Kidney capillary endothelial cell (primary cell): ENCODE data around the gene RPS23.

Experiments used
- DNase-seq: peaks from one replicate; pipeline ENCODE4 v3.0.0-alpha.2; 2018; ENCODE audit warnings: low spot score

Gene RPS23

DNA sequence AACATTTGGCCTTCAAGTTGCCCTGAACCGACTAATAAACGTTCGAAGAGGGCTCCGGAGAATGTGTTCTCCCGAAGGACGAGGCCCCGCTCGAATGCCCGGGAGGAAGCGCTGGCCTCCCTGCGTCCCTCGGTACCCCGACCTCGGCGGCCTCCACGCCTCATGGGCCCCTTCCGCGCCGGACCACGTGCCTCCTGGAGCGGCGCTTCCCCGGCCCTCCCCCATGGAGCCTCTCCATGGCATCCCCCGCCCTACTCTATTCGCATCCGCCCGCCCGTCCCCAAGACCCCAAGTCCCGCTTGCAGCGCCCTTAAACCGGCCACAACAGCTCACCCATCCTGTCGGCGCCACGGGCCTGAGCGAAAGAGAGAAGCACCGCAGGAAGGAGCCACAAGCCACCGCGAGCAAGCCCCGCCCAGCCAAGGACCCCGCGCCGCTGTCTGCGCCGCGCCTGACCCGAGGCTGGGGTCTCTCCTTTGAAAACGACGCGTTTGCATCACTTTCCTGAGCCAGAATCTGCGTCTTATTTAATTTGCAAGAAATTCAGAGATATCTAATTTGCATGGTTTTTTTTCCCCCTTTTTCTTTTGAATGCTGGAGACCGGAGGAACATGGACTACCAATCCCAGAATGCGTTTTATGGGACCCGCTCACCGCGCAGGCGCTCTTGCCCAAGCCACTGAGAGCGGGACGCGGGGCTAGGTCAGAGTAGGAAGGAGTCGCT is at the start of gene RPS23:
Gene RPS23 (minus strand): TSS at position 368 of the 724 bp plus-strand sequence. CDS start 31 bp downstream, at position 337.
- DNase-seq = peak; percentile 94

GRCh38 chr5:82327941-82328340 is 49.8 kb upstream of the RPS23 start:
- DNase-seq = no peak

- DNase-seq = no peak
These were observed 47.8 kb upstream of the RPS23 start for GRCh38 chr5:82325996-82326395.

- DNase-seq = no peak
These were observed 47.0 kb upstream of the RPS23 start for GRCh38 chr5:82325155-82325554.

DNA sequence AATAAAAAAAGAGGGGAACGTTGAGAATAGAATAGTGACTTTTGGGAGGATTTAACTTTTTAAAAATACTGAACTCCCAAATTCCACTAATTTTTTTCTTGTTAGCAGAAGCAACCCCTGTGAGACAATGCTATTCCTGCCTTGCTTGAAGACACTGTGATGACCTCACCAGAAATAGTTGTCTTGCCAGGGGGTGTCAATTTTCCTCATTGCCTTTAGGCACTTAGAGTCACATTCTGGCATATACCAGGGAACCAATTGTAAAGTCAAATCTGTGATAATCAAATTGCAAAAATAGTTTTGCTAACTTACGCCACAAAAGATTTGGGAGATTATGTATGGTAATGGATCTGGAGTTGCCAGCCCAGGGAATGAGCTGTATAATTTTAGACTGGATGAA is 42.8 kb upstream of the RPS23 start:
- DNase-seq = no peak

GRCh38 chr5:82319651-82320376 is 41.7 kb upstream of the RPS23 start:
- no peak for DNase-seq

GRCh38 chr5:82319192-82319591 is 41.0 kb upstream of the RPS23 start:
- no peak for DNase-seq

DNA sequence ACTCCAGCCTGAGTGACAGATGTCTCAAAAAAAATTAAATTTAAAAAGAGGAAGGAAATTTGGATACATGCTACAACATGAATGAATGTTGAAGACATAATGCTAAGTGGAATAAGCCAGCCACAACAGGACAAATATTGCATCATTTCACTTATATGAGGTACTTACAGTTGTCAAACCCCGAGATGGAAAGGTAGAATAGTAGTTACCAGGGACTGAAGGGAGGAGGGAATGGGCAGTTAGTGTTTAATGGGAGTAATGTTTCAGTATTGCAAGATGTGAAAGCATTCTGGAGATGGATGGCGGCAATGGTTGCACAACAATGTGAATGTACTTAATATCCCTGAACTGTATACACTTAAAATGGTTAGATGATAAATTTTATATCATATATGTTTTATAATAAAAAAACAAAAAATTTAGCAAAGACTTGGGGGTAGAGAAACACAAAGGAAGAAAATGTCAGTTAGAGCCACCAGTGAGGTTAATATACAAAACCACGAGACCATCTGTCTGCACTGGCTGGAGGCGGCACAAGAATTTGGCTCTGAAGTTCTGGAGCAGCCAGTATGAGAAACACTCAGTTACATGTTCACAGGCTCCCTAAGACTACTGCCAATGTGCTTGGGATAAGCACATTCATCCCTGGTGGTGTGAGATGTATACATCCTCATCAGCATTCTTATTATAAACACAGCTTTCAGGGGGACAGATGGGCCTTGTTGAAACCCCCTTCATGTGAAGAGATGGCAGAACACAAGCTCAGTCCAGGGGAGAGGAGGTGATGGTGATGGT is 37.0 kb upstream of the RPS23 start:
- no peak for DNase-seq

DNA sequence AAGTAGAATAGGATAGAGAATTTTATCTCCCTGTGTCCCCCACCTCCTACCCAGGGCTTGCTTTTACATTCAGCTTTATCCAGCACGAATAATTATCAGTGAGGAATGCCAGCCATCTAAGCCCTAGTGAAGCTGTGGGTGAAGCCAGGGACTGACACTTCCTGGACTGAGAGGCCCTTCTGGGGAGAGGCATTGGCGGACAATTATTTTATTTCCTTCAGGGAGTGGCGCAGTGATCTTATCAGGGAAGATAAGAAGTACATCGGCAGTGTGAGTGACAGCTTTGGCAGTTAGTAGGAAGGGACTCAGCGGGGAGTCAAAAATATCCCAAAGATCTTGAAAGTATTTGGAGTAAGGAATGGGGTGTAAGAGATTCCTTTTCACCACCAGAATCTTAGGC is 34.9 kb upstream of the RPS23 start:
- DNase-seq = no peak

DNA sequence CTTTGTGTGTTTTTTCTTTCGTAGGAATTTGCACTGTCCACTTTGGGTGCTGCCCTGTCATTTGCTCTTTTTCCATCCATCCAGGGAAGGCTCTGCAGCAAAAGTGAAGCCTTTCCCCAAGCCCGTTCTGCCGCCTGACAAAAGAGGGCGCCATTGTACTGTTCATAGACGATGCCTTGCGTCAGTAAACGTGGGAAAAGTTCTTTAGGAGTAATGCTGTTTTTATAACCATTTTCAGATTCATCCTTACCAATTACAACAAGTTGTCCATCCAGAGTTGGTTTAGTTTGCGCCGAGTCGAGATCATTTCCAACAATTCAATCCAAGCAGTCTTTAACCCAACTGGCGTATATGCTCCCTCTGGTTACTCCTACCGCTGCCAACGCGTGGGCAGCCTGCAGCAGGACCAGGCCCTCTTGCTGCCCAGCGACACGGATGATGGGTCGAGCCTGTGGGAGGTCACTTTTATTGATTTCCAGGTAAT is 34.3 kb upstream of the RPS23 start:
- DNase-seq = peak; percentile 58

DNA sequence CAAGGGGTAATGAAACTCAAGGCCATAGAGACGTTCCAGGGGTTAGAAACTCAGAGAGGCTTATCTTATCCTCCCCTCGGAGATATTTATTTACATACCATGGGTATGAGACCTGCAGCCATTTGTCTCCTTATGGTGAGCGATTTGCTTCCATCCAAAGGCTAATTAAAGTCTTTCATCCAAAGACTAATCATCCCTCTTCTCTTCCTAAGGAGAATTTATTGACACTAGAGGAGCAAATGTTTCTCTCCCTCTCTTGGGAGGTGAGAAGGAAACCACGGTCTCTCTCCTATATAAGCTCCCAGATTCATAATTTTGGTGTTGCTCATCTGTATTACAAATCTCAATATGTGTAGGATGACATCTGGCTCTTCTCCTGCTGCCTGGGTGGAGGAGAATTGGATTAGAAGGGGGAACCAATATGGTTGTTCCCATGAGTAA is 31.0 kb upstream of the RPS23 start:
- no peak for DNase-seq

GRCh38 chr5:82308416-82308815 is 30.3 kb upstream of the RPS23 start:
- DNase-seq = no peak

DNA sequence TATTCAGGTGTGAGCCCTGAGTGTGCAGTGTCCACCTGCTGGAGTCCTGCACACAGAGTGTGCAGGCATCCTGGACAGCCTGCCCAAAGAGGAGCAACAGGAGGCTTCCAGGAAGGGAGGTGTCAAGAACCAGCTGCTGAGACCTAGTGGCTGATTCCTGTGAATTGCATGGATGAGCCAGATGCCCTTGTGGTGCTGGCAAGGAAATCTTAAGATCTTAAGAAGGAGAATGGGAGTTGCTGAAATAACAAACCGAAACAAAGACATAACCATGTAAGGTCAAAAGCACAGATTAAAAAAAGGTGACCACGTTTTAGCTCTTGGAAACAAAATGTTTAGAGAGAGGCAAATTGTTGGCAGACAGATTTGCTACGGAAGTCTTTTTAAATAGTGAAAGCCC is 29.3 kb upstream of the RPS23 start:
- DNase-seq = no peak

- no peak for DNase-seq
These were observed 28.0 kb upstream of the RPS23 start for GRCh38 chr5:82306151-82306550.

- DNase-seq = no peak
These were observed 23.0 kb upstream of the RPS23 start for GRCh38 chr5:82301190-82301589.

DNA sequence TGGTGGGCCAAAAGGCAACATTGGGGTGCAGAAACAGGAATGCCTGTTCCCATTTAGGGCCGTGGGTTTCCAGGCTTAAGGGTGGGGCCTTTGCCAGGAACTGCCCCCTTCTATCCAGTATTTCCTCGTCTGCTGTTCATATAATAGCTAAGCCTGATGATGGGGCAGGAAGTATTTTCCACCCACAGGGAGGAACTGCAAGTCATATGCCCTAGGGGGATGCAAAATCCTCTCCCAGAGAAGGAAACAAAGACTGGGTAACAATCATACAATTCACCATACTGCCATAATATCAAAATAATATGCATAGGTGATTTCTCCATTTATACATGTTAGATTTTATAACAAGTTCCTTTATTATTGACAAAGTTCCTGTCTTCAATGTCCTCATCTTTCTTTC is 20.5 kb upstream of the RPS23 start:
- no peak for DNase-seq

DNA sequence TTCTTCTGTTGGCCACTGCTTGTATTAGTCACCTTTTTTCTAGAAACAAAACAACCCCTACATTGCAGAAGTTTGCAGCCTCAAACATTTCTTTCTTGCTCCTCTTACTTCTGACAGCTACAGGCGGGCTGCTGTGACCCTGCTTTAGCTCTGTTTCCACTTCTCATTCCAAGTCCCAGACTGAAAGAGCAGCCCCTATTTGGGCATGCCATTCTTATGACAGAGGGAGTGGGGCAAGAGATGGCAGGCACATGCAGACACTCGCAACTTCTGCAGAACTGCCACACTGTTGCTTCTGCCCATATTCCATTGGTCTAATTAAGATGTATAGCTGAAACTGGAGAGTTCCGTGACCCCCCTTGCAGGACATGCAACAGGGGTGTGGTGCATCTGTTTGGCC is 19.6 kb upstream of the RPS23 start:
- DNase-seq = no peak

DNA sequence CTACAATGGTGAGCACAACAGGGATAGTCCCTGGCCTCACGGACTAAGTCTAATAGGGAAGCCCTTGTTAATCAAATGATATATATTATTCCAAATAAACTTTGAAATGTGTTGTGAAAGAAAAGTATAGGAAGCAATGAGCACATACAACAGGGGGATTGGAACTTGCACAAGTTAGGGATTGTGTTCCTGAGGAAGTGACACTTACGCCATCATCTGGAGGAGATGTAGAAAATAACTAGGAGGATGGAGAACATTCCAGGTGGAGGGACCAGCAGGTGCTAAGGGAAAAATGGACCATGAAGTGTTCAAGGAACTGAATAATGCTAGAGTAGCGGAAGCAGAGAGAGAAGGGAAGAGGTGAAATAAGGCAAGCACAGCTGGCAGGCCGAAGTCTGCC is 18.8 kb upstream of the RPS23 start:
- DNase-seq = no peak

- no peak for DNase-seq
These were observed 17.9 kb upstream of the RPS23 start for GRCh38 chr5:82295959-82296531.

- DNase-seq = no peak
These were observed 17.0 kb upstream of the RPS23 start for GRCh38 chr5:82295144-82295543.

DNA sequence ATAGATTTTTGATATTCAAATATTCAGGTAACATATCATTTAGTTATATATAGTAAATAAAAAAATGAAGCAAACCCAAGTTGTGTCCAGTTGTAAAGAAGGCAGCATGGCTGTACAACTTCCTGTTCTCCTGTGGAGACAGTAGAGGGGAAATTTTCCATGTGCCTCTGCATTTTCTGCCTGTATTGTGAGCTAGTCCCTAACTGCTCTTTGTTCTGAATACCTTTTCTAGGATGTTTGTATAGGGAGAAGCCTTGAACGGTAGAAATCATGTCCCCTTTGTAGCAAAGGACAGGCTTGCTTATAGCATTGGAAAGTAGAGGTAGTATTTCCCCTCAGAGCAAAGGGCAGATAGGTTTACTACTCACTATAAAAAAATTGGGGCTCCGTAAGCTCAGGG is 13.3 kb upstream of the RPS23 start:
- no peak for DNase-seq

DNA sequence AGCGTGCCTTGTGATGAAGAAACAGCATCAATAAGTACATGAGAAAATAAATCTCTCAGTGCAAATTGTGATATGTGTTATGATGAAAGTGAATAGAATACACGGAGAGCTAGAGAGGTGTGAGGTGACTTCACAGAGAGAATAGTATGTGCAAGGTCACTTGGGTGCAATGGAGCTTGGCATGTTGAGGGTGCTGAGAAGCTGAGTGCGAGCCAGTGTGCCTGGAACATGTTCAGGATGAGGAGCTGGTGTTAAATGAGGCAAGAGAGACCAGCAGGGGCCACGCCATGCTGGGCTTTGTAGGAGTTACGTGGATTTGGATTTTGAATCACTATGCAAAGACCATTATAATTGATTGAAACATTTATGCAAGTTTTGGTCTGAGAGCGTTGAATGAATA is 12.8 kb upstream of the RPS23 start:
- no peak for DNase-seq
